HG03520 (cell line): ENCODE measurements around the gene TBRG4.

Experiments
- ATAC-seq: cut with Tn5 transposase; IDR thresholded peaks from one replicate; pipeline ENCODE4 v1.9.1; 2021; ENCODE audit warnings: mild to moderate bottlenecking, moderate library complexity; ENCODE audit not compliant: unreplicated experiment

The TBRG4 gene

DNA sequence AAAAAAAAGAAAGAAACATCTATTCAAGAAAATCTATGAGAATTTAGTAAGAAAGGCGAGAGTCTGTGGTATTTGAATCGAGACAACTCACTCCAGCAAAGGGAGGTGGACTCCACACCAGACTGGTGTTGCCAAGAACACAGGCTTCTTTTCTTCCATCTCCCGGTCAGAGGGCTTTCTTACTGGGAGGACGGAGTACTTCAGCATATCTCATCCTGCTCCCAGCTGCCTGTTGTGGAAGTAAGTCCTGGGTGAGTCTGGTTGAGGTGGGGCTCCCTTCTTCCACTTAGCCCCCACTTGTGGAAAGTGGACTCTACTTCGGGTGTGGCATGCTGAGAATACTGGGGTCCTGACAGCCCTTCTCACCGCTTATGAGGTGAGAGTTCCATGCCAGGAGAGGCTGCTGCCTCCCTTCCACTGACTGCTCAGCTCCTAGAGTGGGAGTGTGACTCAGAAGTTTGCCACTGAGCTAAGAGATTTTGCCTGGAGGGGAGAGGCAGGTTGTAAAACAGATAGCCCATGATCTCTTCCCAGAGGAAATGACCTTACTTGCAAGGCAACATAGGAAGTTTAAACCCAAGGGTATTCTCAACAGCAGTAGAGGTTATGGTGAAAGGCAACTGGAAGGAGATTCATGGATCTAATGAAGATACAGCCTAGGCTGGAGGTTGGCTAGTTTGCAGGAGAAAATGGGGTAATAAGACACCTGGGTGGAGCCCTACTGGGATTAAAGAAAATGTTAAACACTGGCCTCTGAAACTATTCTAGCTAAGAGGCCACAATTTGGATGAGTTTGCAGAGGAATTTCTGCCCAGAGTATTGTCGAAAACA is 19.2 kb downstream of the TBRG4 start:
- ATAC-seq = no peak

DNA sequence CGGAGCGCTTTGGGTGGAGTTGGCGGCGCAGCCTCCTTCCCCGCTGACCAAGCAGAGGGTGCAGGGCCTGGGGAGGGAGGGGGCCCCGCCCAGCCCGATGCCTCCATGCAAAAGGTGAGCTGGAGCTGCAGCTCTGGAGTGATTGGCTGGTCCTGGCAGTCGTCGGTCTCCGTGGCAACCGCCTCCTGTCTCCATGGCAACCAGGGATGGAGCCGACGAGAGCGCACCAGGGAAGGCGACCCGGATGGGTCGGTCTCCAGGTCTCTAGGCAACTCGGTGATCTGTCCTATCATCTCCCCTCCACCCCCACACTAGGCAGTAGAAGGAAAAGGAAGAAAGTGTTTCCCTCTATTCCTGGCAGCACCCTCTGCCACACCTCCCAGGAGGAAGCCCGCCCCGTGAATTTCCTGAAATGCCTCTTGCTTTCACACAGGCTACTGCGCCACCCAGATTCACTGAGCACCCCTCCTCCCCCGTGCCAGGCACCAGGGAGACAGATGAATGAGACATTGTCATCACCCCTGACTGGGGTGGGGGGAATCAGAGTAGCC is 22.1 kb downstream of the TBRG4 start:
- ATAC-seq = no peak

DNA sequence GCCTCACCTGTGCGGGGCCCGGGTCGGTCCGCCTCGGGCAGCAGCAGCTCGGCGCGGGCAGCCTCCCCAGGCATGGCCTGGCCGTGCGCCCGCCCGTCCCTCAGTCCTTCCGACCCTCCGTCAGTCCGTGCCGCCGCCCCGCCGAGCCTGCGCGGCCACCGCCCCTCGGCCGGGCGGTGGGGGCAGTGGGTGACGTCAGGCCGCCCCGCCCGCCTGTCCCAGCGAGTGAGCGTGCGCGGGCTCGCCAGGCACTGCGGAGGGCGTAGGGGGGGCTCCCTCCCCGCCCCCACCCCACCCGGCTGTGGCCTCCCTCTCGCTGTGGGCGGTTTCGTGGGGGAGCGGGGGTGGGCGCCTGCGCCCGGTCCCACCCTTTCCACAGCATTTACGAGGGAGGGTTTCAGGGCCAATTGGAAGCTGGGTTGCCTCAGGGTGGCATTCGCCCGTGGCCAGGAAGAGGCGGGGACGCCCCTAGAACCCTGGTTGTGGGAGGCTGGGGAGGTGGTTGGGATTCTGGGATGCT is 22.6 kb downstream of the TBRG4 start, which contains the start of gene NACAD:
Gene NACAD, minus strand, starts transcription at position 149 of the 520 bp plus-strand sequence. Its CDS starts 75 bp downstream, at position 74.
- ATAC-seq = no peak

DNA sequence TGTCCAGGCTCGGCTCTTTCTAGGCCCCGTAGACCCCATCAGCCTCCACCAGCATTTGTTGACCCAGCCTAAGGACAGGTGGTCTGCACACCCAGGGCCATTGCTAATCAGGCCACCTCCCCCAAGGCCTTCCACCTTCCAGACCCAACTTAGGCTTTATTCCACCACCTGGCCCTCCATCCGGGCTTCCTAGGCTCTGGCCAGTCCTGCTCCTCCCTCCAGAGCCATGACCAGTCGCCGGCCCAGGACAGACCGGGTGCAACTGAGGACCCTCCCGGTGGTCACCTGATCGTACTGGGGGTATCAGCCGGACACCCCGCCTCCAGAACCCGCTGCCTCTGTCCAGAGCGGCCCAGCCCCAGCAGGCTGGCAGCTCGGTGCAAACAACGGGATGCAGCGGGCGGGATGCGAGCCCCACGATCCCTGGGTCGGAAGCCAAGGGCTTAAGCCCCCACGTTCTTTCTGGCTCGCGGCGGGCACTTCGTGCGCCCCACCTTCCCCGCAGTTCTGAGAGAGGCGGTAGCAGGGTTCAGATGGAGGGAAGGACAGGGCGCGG is 23.3 kb downstream of the TBRG4 start:
- no peak for ATAC-seq

DNA sequence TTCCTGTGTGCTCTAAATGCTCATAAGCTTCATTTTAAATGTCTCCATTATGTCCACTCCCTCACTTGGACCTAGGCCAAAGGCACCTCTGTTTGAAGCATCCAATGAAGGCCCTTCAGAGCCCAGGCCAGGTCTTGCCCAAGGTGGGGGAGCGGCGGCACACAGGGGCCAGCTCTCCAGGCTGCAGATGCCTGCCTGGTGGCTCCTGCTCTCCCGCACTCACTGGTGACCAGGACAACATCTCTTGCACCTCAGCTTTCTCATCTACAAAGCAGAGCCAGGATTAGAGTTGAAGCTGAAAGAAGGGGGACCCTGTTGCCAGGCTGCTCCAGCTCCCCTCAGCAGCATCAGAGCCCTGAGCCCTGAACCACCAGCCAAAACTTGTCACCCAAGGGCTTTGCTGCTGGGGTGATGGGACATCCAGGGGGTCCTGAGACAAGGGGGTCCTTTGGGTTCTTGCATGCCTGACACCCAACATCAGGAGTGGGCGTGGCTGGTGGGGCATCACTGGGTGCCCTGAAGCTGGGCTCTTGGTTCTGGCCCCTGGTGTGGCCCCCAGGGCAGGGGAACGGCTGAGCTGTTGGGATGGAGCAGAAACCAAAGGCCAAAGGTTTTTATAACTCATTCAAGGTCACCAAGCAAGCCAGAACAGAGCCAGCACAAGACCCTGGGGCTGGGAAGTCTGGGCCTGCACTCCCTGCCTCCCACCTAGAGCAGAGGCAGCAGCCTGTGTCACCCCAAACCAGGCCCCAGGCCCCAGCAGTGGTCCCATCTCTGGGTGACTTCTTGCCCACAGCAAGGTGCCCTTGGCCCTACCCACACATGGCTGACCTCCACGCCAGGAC is 24.0 kb downstream of the TBRG4 start:
- ATAC-seq = no peak

DNA sequence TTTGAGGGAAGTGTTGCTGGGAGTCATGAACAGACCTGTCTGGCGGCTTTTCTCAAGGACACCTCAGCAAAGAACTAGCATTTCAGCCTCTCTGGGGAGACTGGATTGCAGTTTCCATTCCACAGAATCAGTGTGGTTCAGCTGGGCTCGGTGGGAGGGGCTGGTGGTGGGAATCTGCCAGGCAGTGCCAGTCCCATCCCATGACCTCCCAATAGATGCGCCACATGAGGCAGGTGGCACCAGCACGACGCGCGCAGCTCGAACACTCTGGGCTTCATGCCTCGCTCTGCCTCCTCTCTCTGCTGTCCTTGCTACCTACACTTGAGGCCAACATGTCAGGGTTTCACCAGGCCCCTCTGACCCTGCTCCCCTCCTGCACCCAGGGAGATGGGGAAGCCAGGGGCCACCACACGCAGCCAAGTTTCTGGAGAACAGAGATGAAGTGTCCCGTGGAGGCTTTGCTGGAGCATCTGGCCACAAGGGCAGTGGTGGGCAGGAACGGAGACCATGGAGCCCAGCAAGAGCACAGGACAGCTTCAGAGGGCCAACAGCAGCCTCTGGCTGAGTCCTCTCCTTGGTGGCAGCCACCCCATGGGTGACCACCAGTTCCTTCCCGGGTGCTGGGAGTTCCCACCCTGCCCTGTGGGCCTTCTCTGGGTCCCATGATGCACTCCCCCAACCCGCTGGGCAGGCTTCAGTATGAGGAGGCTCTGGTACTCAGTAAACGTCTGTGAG is 25.0 kb downstream of the TBRG4 start:
- ATAC-seq = no peak

DNA sequence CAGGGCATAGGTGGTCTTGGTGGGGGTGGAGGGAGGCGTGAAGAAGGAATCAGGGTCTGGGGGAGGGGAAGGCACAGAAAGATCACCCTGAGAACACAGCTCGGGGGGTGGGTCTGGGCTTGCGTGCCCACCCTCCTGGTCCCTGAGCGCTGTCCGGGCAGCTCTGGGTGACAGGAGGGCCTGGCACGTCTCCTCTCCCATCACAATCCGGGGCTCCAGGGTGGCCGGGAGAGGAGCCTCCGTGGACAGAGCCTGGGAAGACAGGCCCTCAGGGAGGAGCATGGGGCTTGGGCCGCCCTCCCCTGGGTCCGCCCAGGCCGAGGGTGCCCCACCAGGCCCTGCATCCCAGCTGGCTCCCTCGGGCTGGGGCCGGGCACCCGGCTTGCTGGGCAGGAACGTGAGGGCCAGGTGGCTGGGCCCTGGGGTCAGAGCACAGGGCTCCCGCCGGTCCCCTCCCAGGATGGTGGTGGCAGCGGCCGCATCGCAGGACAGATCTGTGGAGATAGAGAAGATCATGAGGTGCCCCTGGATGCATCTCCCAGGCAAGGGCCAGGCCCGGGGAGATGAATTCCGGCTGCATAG is 25.8 kb downstream of the TBRG4 start:
- no peak for ATAC-seq

DNA sequence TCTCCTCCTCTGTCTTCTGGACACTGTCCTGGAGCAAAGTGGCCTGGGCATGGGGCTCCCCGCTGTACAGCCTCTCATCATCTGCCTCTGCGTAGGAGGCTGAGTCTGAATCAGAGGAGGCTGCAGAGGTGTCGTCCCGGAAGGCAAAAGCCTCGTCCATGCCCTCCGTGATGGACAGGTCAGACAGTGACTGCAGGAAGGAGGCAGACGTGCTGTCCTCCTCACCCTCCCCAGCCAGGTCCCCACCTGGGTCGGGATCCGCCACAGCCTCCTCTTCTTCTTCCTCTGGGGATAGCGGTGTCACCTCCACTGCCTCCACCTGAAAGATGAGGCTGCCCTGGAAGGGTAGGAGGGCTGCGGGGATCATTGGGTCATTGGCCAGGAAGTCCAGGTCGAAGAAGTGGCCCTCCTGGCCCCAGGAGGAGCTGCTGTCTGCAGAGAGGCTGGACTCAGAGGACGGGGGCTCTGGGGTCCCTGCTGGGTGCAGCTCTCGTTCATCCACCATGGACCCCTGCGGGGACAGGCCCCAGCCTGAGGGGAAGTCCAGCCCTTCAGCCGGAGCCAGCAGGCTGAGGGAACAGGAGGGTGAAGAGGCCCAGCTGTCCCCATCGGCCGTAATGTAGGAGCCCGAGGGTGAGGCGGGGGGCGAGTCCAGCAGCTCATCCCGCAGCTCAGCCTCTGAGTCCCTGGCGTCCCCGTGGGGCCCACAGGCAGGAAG is 26.4 kb downstream of the TBRG4 start:
- no peak for ATAC-seq

DNA sequence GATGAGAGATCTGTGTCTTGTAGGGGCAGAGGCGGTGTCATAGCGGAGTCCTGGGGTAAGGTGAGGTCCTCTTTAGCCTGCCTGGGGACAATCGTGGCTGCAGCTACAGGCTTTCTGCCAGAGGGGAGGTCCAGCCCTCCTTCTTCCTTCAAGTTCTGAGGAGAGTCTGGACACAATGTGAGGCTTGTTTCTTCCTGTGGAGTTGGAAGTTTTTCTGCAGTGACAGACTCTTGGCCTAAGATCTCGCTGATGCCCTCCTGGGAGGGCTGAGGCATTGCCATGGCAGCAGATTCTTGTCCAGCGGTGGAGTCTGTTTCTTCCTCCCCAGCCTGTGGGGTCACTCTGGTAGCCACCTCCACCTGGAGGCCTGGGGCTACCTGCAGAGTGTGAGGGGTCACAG is 27.2 kb downstream of the TBRG4 start:
- ATAC-seq = no peak

DNA sequence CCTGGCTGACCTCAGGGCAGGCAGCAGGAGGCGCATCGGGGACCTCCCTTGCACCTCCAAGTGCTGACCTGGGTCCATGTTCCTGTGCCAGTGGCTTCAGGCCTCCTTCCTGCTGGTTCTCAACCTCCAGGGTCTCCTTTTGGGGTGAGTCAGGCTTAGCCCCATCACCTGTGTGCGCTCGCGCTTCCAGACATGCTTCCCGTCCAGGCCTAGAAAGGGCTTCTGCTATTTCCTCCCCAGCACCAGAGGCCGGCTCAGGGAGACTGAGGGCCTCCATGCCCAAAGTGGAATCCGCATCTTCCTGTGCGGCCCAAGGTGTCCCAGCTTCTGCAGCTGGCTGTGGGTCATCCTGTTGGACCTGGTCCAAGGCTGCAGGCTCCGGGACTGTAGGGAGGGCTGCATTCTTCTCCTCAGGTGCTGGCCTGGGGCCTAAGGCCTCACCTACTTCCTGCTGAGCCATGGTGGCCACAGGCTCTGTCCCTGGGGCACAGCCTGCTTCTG is 28.6 kb downstream of the TBRG4 start:
- no peak for ATAC-seq

DNA sequence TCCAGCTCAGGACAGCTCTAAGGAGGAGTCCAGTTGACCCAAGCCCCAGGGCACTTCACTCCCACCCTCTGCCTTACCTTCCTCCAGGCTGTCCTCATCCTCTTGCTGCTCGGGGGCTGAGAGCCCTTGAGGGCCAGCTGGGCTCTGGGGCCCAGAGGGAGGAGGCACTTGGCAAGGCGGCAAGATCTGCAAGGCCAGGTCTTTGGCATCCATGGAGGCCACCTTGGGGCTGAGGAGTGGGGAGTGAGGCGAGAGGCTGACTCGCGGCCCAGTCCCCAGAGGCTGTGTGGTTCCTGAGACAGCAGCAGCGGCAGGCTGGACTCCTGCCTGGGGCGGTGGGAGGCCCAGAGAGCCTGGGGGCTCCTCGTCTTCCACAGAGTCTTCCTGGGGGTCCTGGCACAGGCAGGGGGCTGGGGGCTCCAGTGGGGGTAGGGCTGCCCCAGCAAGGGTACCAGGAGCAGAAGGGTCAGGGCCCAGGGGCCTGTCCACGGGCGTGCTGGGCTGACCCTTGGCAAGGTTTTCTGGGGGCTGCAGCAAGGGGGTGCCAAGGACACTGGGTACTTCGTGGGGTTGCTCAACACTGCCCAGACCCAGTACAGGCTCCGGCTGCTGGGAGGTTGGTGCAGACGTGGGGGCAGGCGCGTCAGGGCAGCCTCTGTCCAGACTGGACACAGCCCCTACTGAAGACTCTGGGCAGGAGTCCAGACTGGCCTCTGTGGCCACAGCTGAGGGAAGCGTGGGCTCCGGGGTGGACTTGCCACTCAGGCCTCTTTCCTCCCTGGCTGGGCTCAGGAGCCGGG is 29.3 kb downstream of the TBRG4 start:
- ATAC-seq = no peak

DNA sequence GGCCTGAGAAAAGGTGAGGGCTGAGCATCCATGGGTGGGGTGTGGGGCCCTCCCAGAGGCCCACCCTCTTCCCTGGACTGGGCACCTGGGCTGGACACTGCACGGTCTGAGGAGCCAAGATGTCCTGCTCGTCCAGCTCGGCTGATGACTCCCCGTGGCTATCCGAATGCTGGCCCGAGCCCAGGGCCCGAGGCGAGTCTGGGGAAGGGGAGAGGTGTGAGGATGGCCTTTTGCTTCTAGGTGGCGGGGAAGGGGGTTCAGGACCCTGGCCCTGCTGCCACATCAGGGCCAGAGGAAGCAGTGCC is 29.9 kb downstream of the TBRG4 start:
- no peak for ATAC-seq

DNA sequence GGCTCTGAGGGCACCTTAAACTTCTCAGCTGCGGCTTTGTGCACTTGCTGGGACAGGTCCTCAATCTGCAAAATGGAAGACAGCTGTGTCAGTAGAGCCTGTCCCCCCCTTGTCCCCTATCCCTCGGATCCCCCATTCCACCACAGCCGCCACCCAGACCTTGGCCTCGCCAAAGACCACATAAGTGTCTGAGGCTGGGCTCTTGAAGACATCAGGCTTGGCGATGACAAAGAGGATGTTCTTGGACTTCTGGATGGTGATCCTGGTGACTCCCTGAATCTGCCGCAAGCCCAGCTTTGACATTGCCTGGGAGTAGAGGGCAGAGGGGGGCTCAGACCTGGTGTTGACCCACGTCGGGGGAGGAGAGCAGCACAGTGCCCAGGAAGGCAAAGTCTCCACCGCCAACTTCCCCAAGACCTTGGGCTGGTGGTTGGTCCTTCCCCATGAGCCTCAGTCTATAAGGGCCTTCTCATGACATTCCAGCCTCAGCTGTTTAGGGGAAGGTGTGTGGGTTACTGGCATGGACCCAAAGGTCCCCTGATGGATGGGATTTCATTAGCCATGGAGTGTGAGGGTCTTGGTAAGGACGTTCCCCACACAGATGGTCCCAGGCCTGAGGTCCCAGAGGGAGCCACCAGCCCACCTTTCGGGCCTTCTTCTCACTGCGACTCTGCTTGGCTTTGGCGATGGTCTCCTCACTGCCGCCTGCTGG is 30.4 kb downstream of the TBRG4 start:
- ATAC-seq = no peak

DNA sequence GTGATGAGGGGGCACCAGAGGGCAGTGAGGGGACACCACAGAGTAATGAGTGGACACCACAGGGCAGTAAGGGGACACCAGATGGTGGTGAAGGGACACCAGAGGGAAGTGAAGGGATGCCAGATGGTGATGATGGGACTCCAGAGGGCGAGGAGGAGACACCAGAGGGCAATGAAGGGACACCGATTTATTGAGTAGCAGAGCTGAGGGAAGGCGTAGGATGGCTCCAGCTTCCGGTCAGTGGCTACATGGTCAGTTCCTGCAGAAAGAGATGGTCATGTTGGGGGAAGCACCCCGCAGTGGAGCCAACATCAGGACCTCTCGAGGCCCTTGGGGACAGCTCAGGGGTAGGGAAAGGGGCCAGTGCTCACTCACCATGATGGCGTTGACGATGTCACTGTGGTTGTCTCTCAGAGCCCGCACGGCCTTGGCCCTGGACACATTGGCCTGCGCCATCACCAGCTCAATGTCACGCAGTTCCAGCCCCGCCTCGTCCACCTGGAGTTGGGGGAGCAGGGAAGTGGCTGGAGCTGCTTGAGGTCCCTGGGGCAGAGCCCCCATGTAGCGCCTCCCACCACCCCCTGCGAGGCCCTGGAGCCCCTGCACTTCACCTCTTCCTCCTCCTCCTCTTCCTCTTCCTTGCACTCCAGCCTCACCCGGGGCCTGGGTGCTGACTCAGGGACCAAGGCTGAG is 31.1 kb downstream of the TBRG4 start:
- ATAC-seq = no peak

DNA sequence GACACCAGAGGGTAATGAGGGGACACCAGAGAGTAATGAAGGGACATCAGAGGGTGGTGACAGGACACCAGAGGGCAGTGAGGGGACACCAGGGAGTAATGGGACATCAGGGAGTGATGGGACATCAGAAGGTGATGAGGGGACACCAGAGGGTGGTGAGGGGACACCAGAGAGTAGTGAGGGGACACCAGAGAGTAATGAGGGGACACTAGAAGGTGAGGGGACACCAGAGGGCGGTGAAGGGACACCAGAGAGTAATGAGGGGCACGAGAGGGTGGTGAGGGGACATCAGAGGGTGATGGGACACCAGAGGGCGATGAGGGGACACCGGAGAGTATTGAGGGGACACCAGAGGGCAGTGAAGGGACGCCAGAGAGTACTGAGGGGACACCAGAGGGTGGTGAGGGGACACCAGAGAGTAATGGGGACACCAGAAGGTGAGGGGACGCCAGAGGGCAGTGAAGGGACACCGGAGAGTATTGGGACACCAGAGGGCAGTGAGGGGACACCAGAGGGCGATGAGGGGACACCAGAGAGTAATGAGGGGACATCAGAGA is 33.3 kb downstream of the TBRG4 start:
- ATAC-seq = no peak

DNA sequence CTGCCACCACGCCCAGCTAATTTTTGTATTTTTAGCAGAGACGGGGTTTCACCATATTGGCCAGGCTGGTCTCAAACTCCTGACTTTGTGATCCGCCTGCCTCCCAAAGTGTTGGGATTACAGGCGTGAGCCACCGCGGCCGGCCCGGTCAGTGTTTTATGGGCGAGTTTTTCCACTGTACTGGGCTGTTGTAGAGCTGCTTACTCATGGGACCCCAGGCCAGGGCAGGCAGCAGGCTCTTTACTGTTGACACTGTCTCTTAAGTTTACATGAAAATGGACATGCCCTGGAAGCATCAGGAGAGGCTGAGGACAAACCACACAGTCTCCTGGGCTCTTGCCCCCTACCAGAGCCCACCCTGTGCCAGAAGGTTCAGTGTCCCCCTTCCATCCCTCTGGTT is 33.9 kb downstream of the TBRG4 start:
- ATAC-seq = no peak

DNA sequence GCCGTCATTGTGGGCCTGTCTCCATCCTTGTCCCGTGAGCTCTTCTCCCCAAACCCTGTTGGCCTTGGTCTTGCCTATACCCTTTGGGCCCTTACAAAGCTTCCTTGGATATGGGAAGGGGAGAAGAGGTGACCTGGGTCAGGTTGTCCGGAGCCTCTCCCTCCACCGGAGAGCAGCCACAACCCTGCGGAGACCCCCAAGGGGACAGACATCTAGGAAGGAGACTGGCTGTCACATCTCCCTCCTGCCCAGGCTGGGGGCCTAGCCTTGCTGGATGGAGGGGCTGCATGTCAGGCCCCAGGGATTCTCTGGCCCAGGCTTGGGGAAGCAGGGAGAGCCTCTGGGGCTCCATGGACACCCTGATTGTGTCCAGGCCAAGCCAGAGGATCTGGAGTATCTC is 34.6 kb downstream of the TBRG4 start:
- ATAC-seq = no peak
